Right lobe of liver (tissue), 4 donors: ENCODE data around the gene GPRASP1.

Experiments
- POLR2A ChIP-seq: fragments of 450-650 bp; IDR thresholded peaks from one replicate; pipeline ENCODE4 v1.6.1; 2017; ENCODE audit warnings: antibody characterized with exemption, mild to moderate bottlenecking
- TF ChIP-seq, protein P1 (sequence below), 4 donors: fragments of 200-600 bp in 3 of 4; fragments of 450-650 bp in 1 of 4; IDR thresholded peaks; one replicate each; pipeline versions ENCODE4 v1.5.1 to v1.8.0; 2016 to 2022; ENCODE audit warnings: antibody characterized with exemption in 4 of 4, mild to moderate bottlenecking in 2 of 4
- donor health status: DM: no; HTN: no; CAD: no.
- donor health status: DM: no; HTN: no; CAD: no.
- donor health status: DM: no; HTN: yes; CAD: no.

DNA sequence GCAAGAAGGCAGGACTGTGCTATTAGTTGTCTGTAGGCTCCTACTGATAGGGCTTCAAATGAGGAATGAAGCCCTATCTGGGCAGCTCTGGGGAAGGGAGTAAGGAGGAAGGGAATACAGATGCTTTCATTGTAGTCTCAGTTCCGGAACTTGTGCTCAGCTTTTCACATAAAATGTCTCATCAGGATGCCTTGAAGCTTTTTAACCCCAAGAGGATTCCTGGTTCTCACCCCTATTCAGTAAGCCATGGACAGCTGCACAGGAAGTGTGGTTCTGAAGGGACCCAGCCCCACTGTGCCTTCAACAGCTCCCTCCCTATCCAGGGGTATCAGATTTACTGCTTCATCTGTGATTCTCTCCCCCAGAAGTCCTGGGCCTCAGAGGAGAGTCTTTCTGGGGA lies 47.0 kb upstream of the GPRASP1 start:
- TF ChIP-seq, protein P1, sequence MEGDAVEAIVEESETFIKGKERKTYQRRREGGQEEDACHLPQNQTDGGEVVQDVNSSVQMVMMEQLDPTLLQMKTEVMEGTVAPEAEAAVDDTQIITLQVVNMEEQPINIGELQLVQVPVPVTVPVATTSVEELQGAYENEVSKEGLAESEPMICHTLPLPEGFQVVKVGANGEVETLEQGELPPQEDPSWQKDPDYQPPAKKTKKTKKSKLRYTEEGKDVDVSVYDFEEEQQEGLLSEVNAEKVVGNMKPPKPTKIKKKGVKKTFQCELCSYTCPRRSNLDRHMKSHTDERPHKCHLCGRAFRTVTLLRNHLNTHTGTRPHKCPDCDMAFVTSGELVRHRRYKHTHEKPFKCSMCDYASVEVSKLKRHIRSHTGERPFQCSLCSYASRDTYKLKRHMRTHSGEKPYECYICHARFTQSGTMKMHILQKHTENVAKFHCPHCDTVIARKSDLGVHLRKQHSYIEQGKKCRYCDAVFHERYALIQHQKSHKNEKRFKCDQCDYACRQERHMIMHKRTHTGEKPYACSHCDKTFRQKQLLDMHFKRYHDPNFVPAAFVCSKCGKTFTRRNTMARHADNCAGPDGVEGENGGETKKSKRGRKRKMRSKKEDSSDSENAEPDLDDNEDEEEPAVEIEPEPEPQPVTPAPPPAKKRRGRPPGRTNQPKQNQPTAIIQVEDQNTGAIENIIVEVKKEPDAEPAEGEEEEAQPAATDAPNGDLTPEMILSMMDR (IDR thresholded peaks at IDR 0.05): no peak
- no peak for TF ChIP-seq POLR2A
